ENCODE data around the gene KERA.

KERA gene, protein sequence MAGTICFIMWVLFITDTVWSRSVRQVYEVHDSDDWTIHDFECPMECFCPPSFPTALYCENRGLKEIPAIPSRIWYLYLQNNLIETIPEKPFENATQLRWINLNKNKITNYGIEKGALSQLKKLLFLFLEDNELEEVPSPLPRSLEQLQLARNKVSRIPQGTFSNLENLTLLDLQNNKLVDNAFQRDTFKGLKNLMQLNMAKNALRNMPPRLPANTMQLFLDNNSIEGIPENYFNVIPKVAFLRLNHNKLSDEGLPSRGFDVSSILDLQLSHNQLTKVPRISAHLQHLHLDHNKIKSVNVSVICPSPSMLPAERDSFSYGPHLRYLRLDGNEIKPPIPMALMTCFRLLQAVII

GRCh38 chr12:91057368-91058165 is at the start of gene KERA:
KERA (minus strand) TSS chr12:91058024; CDS start chr12:91056281, 1,743 bp downstream.
- TF ChIP-seq, protein P1, sequence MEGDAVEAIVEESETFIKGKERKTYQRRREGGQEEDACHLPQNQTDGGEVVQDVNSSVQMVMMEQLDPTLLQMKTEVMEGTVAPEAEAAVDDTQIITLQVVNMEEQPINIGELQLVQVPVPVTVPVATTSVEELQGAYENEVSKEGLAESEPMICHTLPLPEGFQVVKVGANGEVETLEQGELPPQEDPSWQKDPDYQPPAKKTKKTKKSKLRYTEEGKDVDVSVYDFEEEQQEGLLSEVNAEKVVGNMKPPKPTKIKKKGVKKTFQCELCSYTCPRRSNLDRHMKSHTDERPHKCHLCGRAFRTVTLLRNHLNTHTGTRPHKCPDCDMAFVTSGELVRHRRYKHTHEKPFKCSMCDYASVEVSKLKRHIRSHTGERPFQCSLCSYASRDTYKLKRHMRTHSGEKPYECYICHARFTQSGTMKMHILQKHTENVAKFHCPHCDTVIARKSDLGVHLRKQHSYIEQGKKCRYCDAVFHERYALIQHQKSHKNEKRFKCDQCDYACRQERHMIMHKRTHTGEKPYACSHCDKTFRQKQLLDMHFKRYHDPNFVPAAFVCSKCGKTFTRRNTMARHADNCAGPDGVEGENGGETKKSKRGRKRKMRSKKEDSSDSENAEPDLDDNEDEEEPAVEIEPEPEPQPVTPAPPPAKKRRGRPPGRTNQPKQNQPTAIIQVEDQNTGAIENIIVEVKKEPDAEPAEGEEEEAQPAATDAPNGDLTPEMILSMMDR (IDR thresholded peaks at IDR 0.05) = no peak

DNA sequence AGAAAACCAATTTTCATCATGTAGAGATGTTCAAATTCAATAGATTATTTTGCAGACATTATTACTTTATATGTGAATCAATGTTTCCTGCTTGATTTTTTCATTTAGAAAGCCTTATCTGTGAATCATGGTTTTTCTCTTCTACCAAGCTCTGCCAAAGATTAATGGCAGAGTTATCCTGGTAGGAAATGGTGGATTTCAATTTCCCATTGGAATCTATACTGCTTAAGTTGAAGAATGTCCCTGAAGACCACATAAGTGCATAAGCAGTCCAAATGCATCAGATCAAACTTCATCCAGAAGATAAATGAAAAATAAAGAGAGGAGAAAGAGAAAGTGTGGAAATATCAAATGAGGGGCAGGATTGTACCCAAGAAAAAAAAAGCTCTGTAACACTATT is 48.5 kb upstream of the KERA start:
- TF ChIP-seq, protein P1 (IDR thresholded peaks at IDR 0.05) = no peak

DNA sequence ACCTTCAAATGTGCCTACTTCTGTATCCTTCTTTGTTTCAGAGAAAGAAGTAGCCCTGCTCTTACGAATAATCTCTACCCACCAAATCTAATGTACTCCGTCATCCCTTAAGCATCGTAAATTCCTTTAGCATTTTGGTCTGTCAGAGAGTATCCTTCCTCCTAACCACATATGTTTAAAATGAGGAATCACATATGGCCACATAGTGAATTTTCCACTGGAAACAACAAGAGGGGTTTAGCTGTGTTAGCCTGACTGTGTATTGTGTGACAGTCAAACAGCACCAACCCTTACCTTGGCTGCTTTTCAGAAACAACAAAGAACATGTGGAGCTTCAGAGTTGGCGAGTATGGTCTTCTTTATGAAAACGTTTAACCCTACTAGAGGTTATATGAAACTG is 48.0 kb upstream of the KERA start:
- TF ChIP-seq, protein P1 (IDR thresholded peaks at IDR 0.05) = no peak

- TF ChIP-seq, protein P1 (IDR thresholded peaks at IDR 0.05) = no peak
Measured at GRCh38 chr12:91104812-91105466, 47.1 kb upstream of the KERA start.

DNA sequence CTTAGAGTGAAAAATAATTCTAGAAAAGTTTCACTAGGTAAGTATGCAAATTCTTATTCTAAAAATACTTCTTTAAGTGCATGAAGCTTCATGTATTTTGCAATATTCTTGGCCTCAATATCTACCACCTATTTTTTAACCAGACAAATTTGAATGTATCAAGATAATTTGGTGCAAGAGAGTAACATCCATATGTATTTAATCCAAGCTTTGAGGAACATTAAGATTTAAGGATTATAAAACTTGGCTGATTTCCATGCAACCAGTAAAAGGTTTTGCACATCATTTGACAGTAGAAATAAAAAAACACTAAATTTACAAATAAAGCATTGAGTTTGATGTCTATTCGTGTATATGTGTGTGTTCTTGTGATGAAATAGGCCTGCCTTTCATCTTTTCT is 45.8 kb upstream of the KERA start:
- TF ChIP-seq, protein P1 (IDR thresholded peaks at IDR 0.05) = no peak

- TF ChIP-seq, protein P1 (IDR thresholded peaks at IDR 0.05) = no peak
Measured at GRCh38 chr12:91103101-91103500, 45.3 kb upstream of the KERA start.

DNA sequence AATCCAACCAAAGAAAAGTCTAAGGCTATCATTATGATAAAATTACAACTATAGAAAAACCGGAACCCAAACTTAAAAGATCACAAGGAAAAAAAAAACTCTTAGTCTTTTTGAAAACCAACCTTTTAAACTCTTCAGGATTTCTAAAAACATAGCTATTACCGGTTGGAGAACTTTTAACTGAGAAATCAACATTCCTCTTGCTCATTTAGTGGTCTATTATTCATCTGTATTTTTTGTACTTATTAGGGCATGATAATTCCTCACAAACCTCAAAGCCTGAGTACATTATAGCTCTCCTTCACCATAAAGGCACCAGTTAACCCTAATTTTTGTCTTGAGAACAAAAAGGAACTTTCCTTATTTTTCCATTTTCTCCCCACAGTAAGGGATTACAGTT is 43.1 kb upstream of the KERA start:
- TF ChIP-seq, protein P1 (IDR thresholded peaks at IDR 0.05) = no peak
